K562 (cell line): ENCODE data around the gene COX5A. TPM values are rescaled to one million over a fixed set of nuclear protein-coding genes. Genes with fewer than 3 reads are reported as not detected.
A peak's percentile ranks its signal among the peaks of the same experiment; 100 is the strongest.

Experiments used
- BRD9 ChIP-seq: fragments of 450-650 bp; IDR thresholded peaks from 2 replicates; pipeline ENCODE4 v1.6.1; 2018; ENCODE audit warnings: low read depth; ENCODE audit not compliant: partially characterized antibody
- ETV1 ChIP-seq: fragments of 450-650 bp; conservative IDR thresholded peaks from 2 replicates; pipeline ENCODE4 v1.6.1; 2016; ENCODE audit warnings: missing genetic modification characterization, control low read depth, low read depth, missing compliant biosample characterization
- IFI16 ChIP-seq: fragments of 250-450 bp; sonication (Bioruptor Pico); IDR thresholded peaks from 2 replicates; pipeline ENCODE4 v2.1.2; 2022; ENCODE audit warnings: mild to moderate bottlenecking, inconsistent platforms
- MAZ ChIP-seq, 2 experiments: fragments of 450-650 bp in 1 of 2; sonication (generic) in 1 of 2; formaldehyde crosslinking; IDR thresholded peaks in 1 of 2; conservative IDR thresholded peaks in 1 of 2; 2 replicates each; pipeline versions ENCODE4 v1.4.0 to v1.5.0; 2020; ENCODE audit warnings: mild to moderate bottlenecking in 1 of 2, missing genetic modification reagents in 1 of 2
- NR4A1 ChIP-seq, 2 experiments: fragments of 250-450 bp in 1 of 2; fragments of 450-650 bp in 1 of 2; sonication (Bioruptor Pico) in 1 of 2; IDR thresholded peaks; 2 replicates each; pipeline versions ENCODE4 v1.4.0 to v1.6.1; 2016 to 2020; ENCODE audit warnings: mild to moderate bottlenecking in 2 of 2, missing compliant biosample characterization in 1 of 2, missing genetic modification characterization in 1 of 2, moderate library complexity in 1 of 2
- POLR2A ChIP-seq: fragments of 450-650 bp; conservative IDR thresholded peaks from 2 replicates; pipeline ENCODE4 v1.6.1; 2016
- TAF15 ChIP-seq: fragments of 200-400 bp; formaldehyde crosslinking; IDR thresholded peaks from 2 replicates; pipeline ENCODE4 v1.6.1; 2017; ENCODE audit warnings: mild to moderate bottlenecking, low read depth, low read length, moderate library complexity
- ZBTB8A ChIP-seq: fragments of 450-650 bp; IDR thresholded peaks from 2 replicates; pipeline ENCODE4 v1.6.1; 2018; ENCODE audit warnings: mild to moderate bottlenecking, moderate library complexity; ENCODE audit not compliant: partially characterized antibody
- ZNF324 ChIP-seq: fragments of 250-450 bp; sonication (Bioruptor Pico); IDR thresholded peaks from 2 replicates; pipeline ENCODE4 v1.4.0; 2020; ENCODE audit warnings: mild to moderate bottlenecking
- polyA plus RNA-seq, 8 experiments: library from polyadenylated mRNA; depleted of rRNA in 4 of 8; stranded (reverse) in 5 of 8; unstranded in 3 of 8; fragments of >200 nt; fragmentation: Nextera tagmentation in 2 of 8; fragmentation: Illumina TruSeq in 1 of 8; extraction: Ambion mirVana in 2 of 8; extraction: Trizol in 1 of 8; gene quantifications; 2 replicates each; pipeline versions ENCODE4 v1.2.1 to v1.2.3, GENCODE V29; 2011 to 2014; ENCODE audit warnings: inconsistent platforms in 1 of 8, missing spikeins in 1 of 8
- total RNA-seq, 7 experiments: library from RNA; depleted of rRNA in 6 of 7; stranded (reverse); fragments of >200 nt in 6 of 7; fragmentation: Illumina TruSeq in 2 of 7; extraction: Trizol in 2 of 7; gene quantifications; 2 replicates each; pipeline versions ENCODE4 v1.2.1 to v1.2.3, GENCODE V29; 2011 to 2021; ENCODE audit warnings: low replicate concordance in 1 of 7
- TF ChIP-seq, protein P1 (sequence below): sonication (generic); formaldehyde crosslinking; IDR thresholded peaks from 2 replicates; pipeline ENCODE4 v1.8.1; 2023; ENCODE audit warnings: missing genetic modification reagents, mild to moderate bottlenecking, borderline replicate concordance
- TF ChIP-seq, protein P2 (sequence below): fragments of 450-650 bp; IDR thresholded peaks from 2 replicates; pipeline ENCODE4 v1.6.1; 2016; ENCODE audit warnings: borderline replicate concordance
- TF ChIP-seq, protein P3 (sequence below): sonication (generic); formaldehyde crosslinking; IDR thresholded peaks from 2 replicates; pipeline ENCODE4 v1.8.1; 2023; ENCODE audit warnings: mild to moderate bottlenecking, missing genetic modification reagents, moderate library complexity
- TF ChIP-seq, protein P4 (sequence below): fragments of 250-450 bp; sonication (Bioruptor Pico); IDR thresholded peaks from 2 replicates; pipeline ENCODE4 v1.8.0; 2022; ENCODE audit warnings: inconsistent platforms
- TF ChIP-seq, protein P5 (sequence below), 2 experiments: fragments of 450-650 bp; IDR thresholded peaks; 2 replicates each; pipeline ENCODE4 v1.6.1; 2016

COX5A gene
- total and polyA plus RNA-seq, 9 of the 15 experiments (the other 6 are each of a cell fraction or from before 2014, with no cell fraction given) = 86.8 to 553 (median 371) TPM

DNA sequence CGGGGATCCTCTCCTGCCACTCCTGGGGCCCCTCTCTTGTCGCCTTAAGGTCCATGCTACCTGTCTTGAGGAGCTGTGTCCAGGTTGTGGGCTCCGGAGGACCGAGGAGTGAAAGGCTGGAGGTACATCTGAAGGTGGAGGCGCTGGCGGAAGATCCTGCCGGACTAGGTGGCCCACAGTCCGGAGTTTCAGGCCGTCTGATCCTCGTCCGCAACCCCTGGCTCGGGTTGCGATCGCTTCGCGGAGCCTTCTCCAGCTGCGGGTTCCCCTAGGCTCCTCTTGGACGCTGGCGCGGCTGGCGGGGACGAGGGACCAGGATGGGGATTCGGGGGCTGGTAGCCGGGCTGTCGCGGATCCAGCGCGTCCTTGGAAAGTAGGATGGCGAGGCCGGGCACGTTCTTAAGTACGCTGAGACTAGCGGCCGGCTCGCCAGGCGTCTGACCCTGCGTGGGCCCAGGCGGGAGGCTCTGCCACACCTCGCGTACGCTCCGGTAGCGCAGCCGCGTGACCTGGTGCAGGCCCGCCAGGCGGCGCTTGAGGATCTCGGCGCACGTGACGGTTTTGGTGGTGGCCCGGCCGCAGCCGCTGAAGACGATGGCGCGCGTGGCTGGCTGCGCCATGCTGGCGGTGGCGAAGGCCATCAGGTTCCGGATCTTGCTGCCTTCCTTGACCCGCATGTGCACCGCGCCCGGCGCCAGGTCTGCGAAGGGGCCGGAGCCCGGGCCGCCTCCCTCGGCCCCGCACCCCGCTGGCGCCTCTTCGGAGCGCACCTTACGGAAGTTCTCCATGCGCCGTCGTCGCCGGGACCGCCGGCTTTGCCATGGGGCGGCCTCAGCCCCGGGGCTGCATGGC is 18.1 kb upstream of the COX5A start (continued):
- TF ChIP-seq BRD9 (no peak), MAZ (CRISPR knock-in tag; conservative IDR thresholded peaks at IDR 0.05 in 1 of 2, IDR thresholded peaks at IDR 0.05 in 1 of 2) (peak in 1 of 2 experiments; percentile 96; a peak in 2 of 4 replicates), ETV1 (tag) (no peak; the same call in 1 of the 2 replicates), ZNF324 (CRISPR knock-in tag) (no peak), ZBTB8A (no peak), TAF15 (no peak), POLR2A (no peak; the same call in 1 of the 2 replicates), NR4A1 (CRISPR knock-in tag; IDR thresholded peaks at IDR 0.05) (no peak), NR4A1 (tag; IDR thresholded peaks at IDR 0.05) (peak; percentile 77), IFI16 (CRISPR knock-in tag) (no peak)
- TF ChIP-seq, protein P1, sequence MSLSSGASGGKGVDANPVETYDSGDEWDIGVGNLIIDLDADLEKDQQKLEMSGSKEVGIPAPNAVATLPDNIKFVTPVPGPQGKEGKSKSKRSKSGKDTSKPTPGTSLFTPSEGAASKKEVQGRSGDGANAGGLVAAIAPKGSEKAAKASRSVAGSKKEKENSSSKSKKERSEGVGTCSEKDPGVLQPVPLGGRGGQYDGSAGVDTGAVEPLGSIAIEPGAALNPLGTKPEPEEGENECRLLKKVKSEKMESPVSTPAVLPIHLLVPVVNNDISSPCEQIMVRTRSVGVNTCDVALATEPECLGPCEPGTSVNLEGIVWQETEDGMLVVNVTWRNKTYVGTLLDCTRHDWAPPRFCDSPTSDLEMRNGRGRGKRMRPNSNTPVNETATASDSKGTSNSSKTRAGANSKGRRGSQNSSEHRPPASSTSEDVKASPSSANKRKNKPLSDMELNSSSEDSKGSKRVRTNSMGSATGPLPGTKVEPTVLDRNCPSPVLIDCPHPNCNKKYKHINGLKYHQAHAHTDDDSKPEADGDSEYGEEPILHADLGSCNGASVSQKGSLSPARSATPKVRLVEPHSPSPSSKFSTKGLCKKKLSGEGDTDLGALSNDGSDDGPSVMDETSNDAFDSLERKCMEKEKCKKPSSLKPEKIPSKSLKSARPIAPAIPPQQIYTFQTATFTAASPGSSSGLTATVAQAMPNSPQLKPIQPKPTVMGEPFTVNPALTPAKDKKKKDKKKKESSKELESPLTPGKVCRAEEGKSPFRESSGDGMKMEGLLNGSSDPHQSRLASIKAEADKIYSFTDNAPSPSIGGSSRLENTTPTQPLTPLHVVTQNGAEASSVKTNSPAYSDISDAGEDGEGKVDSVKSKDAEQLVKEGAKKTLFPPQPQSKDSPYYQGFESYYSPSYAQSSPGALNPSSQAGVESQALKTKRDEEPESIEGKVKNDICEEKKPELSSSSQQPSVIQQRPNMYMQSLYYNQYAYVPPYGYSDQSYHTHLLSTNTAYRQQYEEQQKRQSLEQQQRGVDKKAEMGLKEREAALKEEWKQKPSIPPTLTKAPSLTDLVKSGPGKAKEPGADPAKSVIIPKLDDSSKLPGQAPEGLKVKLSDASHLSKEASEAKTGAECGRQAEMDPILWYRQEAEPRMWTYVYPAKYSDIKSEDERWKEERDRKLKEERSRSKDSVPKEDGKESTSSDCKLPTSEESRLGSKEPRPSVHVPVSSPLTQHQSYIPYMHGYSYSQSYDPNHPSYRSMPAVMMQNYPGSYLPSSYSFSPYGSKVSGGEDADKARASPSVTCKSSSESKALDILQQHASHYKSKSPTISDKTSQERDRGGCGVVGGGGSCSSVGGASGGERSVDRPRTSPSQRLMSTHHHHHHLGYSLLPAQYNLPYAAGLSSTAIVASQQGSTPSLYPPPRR (CRISPR knock-in tag) = peak; percentile 96
- TF ChIP-seq, protein P2, sequence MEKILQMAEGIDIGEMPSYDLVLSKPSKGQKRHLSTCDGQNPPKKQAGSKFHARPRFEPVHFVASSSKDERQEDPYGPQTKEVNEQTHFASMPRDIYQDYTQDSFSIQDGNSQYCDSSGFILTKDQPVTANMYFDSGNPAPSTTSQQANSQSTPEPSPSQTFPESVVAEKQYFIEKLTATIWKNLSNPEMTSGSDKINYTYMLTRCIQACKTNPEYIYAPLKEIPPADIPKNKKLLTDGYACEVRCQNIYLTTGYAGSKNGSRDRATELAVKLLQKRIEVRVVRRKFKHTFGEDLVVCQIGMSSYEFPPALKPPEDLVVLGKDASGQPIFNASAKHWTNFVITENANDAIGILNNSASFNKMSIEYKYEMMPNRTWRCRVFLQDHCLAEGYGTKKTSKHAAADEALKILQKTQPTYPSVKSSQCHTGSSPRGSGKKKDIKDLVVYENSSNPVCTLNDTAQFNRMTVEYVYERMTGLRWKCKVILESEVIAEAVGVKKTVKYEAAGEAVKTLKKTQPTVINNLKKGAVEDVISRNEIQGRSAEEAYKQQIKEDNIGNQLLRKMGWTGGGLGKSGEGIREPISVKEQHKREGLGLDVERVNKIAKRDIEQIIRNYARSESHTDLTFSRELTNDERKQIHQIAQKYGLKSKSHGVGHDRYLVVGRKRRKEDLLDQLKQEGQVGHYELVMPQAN = peak; percentile 37; the same call in 1 of the 2 replicates
- TF ChIP-seq, protein P3, sequence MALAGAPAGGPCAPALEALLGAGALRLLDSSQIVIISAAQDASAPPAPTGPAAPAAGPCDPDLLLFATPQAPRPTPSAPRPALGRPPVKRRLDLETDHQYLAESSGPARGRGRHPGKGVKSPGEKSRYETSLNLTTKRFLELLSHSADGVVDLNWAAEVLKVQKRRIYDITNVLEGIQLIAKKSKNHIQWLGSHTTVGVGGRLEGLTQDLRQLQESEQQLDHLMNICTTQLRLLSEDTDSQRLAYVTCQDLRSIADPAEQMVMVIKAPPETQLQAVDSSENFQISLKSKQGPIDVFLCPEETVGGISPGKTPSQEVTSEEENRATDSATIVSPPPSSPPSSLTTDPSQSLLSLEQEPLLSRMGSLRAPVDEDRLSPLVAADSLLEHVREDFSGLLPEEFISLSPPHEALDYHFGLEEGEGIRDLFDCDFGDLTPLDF (CRISPR knock-in tag) = peak; percentile 98
- TF ChIP-seq, protein P4, sequence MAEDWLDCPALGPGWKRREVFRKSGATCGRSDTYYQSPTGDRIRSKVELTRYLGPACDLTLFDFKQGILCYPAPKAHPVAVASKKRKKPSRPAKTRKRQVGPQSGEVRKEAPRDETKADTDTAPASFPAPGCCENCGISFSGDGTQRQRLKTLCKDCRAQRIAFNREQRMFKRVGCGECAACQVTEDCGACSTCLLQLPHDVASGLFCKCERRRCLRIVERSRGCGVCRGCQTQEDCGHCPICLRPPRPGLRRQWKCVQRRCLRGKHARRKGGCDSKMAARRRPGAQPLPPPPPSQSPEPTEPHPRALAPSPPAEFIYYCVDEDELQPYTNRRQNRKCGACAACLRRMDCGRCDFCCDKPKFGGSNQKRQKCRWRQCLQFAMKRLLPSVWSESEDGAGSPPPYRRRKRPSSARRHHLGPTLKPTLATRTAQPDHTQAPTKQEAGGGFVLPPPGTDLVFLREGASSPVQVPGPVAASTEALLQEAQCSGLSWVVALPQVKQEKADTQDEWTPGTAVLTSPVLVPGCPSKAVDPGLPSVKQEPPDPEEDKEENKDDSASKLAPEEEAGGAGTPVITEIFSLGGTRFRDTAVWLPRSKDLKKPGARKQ (CRISPR knock-in tag) = no peak
- TF ChIP-seq, protein P5, sequence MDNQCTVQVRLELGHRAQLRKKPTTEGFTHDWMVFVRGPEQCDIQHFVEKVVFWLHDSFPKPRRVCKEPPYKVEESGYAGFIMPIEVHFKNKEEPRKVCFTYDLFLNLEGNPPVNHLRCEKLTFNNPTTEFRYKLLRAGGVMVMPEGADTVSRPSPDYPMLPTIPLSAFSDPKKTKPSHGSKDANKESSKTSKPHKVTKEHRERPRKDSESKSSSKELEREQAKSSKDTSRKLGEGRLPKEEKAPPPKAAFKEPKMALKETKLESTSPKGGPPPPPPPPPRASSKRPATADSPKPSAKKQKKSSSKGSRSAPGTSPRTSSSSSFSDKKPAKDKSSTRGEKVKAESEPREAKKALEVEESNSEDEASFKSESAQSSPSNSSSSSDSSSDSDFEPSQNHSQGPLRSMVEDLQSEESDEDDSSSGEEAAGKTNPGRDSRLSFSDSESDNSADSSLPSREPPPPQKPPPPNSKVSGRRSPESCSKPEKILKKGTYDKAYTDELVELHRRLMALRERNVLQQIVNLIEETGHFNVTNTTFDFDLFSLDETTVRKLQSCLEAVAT (IDR thresholded peaks at IDR 0.05) = 0 out of 4 replicates have a peak, but pooled peaks of 1 of the 2 experiments have one; percentile 36
